ENCODE results near the gene KAT2A. TPM values are rescaled to one million over a fixed set of nuclear protein-coding genes. Genes with fewer than 3 reads are reported as not detected.

The KAT2A gene
- total RNA-seq, 1 donor from 2014 or later: 26.2 TPM

GRCh38 chr17:42096360-42097111 lies 24.6 kb downstream of the KAT2A start:
- DNase-seq (ENCODE audit: extremely low read depth, low read depth, low spot score): no peak

GRCh38 chr17:42094375-42095069 lies 26.6 kb downstream of the KAT2A start:
- DNase-seq (ENCODE audit: extremely low read depth, low read depth, low spot score): no peak

GRCh38 chr17:42092939-42093338 lies 28.2 kb downstream of the KAT2A start:
- no peak for DNase-seq (ENCODE audit: extremely low read depth, low read depth, low spot score)

GRCh38 chr17:42090964-42091790 lies 30.0 kb downstream of the KAT2A start:
- DNase-seq (ENCODE audit: extremely low read depth, low read depth, low spot score): no peak

- DNase-seq (ENCODE audit: extremely low read depth, low read depth, low spot score): no peak
Observed at GRCh38 chr17:42088736-42089135, 32.4 kb downstream of the KAT2A start.

GRCh38 chr17:42087736-42088705 lies 33.1 kb downstream of the KAT2A start:
- DNase-seq (ENCODE audit: extremely low read depth, low read depth, low spot score): no peak

- no peak for DNase-seq (ENCODE audit: extremely low read depth, low read depth, low spot score)
Observed at GRCh38 chr17:42087042-42087701, 34.0 kb downstream of the KAT2A start.

GRCh38 chr17:42081516-42082129 lies 39.5 kb downstream of the KAT2A start:
- DNase-seq (ENCODE audit: extremely low read depth, low read depth, low spot score): no peak

- no peak for DNase-seq (ENCODE audit: extremely low read depth, low read depth, low spot score)
Observed at GRCh38 chr17:42079541-42079940, 41.6 kb downstream of the KAT2A start.

- DNase-seq (ENCODE audit: extremely low read depth, low read depth, low spot score): no peak
Observed at GRCh38 chr17:42078396-42079043, 42.6 kb downstream of the KAT2A start.

GRCh38 chr17:42077755-42078154 lies 43.4 kb downstream of the KAT2A start:
- no peak for DNase-seq (ENCODE audit: extremely low read depth, low read depth, low spot score)

GRCh38 chr17:42076797-42077559 lies 44.2 kb downstream of the KAT2A start:
- no peak for DNase-seq (ENCODE audit: extremely low read depth, low read depth, low spot score)

- no peak for DNase-seq (ENCODE audit: extremely low read depth, low read depth, low spot score)
Observed at GRCh38 chr17:42075789-42076188, 45.4 kb downstream of the KAT2A start.

GRCh38 chr17:42072323-42073187 lies 48.6 kb downstream of the KAT2A start:
- DNase-seq (ENCODE audit: extremely low read depth, low read depth, low spot score): no peak

- no peak for DNase-seq (ENCODE audit: extremely low read depth, low read depth, low spot score)
Observed at GRCh38 chr17:42071810-42072209, 49.4 kb downstream of the KAT2A start.

GRCh38 chr17:42068979-42069378 lies 52.2 kb downstream of the KAT2A start:
- DNase-seq (ENCODE audit: extremely low read depth, low read depth, low spot score): no peak
